HTERT RPE-1 (cell line): ENCODE measurements around the gene TUBB6.

Experiments used
- in situ Hi-C: fragments of 300-500 bp; cut with MboI; formaldehyde crosslinking; loops from 4 replicates; pipeline ENCODE4 v1.14.3; 2020; ENCODE audit warnings: low sequenced_read_pairs

TUBB6 gene

DNA sequence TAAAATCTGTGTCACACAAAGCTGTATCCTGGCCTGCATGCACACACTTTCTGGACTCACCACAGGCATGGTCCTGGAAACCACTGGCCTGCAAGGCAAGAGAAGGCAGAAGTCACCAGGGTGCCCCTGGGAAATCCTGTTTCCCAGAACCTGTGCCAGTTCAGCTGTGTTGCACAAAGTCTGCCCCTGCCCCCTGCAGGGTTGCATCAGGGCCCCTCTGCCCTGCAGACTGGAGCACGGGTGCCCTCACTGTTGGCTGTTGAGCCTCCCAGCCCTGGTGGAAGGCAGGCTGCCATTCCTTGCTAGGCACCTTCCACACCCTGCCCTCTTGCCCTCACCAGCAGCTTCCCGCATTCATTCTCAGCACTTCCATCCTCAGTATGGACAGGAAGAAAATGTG lies 18.0 kb upstream of the TUBB6 start:
- in situ Hi-C loops, result no loop called here

DNA sequence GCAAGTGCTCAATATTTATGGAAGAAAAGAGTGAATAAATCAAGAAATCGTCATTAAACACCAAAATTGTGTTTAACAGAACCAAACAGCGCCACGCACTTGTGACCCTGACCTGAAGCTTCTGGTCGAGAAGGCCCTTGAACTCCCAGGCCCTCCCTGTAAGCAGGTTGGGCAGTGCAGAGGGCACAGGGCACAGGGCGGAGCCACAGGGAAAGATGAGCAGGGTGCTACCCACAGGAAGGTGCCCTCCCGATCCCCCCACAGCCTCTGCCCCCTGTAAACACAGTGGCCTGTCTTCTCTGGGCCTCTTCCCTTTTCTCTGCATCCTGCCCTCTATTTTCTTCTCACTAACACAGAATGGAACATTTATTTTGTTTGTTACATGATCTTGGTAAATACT lies 16.9 kb upstream of the TUBB6 start:
- in situ Hi-C loops, result no loop called here

DNA sequence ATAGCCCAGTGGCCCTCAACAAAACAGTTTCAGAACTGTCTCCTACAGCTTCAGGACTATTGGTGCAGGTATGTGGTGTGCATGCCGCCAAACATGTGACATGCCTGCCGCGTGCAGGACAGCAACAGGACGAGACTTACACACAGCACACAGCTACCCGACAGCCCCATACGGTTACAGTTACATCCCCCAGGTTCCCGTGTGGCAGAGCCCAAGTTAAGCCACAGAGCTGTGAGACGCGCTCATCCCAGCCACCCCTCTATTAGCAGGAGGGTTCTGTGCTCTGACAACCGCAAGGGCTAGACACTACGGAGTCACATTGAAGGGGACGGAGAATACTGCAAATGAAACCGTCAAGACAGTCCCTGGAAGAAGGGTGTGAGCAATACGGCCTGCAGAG lies 16.4 kb upstream of the TUBB6 start:
- in situ Hi-C loops, result no loop called here

DNA sequence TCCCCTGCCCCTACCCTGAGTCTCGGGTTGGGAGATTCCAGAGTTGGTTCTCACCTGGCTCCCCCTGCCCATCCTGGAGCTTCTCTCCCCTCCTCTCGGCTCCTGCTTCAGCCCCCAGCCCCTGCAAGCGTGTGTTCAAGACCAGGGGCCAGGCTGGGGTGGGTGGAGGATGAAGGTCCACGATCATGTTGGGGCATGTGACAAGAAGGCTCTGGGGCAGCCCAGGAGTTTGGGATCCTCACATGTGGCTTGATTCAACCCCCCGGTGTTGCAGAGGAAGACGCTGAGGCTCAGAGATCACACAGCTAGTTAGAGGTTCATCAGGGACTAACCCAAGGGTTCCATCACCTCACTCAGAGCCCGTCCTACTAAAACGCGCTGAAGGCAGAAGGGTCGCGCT lies 14.2 kb upstream of the TUBB6 start:
- in situ Hi-C loops, result no loop called here

DNA sequence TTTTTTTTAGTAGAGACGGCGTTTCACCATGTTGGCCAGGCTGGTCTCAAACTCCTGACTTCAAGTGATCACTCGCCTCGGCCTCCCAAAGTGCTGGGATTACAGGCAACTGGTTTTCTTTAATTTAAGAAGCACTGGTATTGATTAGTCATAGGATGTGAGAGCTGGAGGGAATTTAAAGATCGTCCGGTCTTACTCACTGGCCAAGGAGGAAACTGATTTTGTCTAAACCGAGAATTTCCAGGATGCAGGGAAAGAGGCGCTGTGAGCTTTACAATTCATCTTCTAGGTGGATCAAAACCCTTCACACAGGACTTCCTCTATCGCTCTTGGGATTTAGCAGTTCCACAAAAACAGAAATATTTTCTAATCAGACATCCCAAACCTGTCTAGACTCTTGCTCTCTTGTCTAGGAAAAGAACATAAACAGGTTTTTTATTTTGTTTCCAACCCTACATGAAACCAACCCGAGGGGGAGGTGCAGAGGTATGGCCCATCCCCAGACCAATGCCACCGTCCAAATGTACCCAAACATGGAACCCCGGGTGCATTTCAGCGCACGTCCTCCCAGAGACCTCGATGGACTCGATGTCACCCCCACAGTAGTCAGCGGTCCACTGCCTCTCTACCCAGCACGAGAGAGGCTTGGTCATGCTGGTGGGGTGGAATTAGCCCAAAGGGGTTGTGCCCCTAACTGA lies 12.5 kb upstream of the TUBB6 start:
- in situ Hi-C loops, result no loop called here

DNA sequence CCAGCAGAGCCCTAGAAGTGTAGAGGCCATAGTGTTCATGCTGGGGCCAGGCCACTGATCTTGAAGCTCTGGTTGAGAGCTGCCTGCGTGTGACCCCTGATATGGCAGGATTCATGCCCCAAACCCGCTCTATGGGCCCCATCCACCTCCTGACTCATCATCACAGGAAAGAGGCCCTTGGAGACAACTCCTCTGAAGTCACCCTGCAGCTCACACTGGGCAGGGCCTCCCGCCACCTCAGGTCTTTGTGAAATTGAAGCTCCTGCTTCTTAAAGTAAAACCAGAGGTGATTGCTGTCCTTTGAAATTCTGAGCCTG lies 12.0 kb upstream of the TUBB6 start:
- in situ Hi-C loops, result no loop called here

DNA sequence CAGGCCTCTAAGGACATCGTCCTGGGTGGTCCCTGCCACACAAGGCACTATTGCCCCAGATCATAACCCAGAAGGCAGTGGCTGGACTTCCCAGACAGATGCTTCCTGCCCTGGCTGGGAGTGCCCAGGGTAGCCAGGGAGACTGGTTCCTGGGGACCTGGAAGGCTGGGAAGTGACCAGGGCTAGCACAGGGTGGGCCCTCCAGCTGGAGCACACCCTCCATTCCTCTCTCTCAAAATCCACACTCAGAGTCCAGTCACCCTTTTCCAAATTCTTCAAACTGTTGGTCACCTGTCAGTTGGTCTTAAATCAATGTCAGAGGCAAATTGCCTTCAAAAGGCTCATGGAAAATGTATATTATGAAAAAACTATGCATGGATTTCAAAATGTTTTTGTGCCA lies 11.6 kb upstream of the TUBB6 start:
- in situ Hi-C loops, result no loop called here

DNA sequence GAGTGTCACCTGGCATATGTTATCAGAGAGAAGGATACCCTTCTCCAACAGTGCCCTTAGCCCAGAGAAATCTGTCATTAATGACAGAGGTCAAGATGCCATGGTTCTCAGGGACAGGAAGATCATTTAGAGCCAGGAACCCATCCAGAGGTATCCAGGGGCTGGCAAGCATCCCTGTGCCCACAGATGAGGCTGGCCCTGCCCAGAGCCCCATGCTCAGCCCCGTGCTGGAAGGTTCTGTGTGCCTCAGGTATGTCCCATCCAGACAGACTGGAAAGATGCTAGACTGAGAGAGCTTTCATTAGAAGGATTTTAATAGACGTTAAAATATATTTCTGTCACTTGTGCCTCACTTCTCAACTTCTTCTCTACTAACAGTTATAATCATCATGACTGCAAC lies 8.2 kb upstream of the TUBB6 start:
- in situ Hi-C loops, result no loop called here

DNA sequence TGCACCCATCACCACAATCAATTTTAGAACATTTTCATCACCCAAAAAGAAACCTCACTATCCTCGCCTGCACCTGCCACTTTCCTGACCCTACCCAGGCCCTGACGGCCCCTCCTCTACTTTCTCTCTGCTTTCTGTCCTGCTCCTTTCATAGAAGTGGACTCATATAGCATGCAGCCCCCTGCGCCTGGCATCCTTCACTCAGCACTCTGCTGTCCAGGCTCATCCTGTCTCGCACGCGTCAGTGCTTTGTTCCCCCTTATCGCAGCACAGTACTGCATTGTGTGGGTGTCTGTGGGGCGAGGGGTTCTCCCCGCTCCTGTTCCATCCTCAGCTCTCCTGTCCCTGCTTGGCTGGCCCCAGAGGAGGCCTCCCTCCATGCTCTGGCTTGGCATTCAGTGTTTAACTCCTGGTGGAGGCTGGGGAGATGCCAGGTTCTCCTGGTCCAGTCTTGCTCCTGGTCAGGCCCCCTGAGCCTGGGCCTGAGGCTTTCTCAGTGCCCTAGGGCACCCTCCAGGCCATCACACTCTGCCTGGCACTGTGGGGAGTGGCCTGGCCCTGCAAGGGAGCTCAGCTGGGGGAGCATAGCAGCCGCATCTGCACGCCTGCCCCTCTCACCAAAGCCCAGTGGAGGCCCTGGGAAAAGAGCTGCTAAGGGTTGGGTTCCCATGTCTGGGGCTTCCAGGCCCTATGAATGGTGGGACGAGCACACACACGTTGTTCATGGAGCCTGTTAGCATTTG lies 6.6 kb upstream of the TUBB6 start:
- in situ Hi-C loops, result no loop called here

DNA sequence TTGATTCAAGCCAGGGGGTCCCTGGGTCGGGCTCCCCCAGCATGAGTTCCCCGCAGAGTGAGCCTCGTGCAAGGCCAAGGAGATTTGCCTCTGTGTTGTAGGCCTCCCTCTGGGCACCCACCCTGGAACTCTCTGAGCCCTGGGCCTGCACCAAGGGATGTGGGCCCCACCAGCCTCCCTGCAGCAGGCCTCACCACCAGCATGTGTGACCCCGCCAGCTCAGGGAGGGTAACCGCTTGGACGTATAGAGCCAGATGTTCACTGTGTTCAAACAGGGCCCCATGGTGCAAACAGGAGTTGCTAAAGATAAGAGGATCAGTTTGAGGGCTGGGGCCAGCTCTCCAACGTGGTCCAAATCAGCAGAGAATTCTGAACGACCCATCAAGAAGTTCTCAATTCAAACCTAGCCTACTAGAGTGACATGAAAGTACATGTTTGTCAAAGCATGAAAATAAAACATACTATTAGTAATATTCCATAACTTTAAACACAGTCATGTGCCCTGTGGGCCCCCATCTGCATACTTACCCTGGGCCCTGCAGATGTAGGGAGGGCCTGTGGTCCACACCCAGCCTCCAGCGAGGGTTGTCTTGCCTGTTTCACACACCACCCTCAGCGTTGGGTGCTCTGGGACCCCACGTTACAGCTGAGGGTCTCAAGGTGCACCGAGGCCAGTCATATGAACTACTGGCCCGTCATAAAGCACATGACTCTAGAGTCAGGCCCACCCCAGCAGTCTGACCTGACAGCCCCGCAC lies 5.5 kb upstream of the TUBB6 start:
- in situ Hi-C loops, result no loop called here

DNA sequence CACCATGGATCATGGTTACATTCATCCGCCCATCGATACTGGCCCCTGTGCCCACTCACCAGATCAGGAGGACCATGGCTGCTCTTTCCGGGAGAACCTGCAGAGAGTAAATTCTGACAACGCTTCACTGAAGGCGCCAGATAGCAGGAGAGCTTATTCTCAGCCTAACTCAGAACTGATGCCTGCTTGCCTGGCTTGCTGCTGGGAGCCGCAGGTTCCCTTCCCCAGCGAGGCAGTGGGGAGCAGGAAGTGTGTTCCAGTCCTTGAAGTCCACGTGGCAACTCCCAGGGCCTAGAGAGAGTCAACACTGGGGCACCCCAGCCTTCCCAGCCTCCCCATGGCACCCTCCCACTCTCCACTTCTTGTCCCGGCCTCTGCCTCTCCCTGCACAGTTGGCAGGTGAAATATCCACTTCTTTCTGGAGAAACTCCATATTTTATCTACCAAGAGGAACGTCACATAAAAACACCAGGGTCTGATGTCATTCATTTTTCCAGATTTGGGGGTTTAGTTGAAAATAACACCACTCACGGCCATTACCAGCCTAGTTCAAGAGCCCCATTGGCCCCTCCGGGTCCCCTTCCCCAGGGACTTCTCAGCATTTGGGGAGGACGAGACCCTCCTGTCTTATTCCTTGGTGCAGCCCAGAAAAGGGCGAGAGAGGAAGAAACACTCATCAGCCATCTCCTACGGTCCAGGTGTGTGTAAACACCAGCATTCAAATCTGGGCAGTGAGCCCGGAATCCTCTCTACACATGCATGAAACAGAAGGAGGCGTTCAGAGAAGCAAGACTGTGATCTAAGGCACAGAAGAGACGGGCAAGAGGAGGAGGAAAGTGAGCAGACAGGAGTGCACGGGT lies 3.5 kb upstream of the TUBB6 start:
- in situ Hi-C loops, result no loop called here

DNA sequence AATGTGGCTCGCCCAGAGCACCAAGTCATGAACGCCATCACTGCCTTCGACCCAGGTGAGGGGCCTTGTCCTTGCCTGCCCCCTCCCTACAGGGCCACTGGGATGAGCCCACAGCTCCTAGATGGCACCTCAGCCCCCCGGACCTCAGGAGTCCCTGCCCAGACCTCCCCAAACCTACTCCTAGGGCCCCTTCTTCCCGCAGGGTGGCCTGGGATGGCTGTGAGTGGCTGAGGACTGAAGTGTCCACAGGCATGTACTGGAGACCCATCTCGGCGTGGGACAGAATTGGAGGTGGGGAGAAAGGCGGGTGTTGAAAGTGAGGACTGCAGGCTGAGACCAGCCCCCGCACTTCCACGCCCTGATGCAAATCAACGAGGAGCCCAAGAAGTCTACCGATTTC lies 2.8 kb upstream of the TUBB6 start:
- in situ Hi-C loops, result no loop called here

DNA sequence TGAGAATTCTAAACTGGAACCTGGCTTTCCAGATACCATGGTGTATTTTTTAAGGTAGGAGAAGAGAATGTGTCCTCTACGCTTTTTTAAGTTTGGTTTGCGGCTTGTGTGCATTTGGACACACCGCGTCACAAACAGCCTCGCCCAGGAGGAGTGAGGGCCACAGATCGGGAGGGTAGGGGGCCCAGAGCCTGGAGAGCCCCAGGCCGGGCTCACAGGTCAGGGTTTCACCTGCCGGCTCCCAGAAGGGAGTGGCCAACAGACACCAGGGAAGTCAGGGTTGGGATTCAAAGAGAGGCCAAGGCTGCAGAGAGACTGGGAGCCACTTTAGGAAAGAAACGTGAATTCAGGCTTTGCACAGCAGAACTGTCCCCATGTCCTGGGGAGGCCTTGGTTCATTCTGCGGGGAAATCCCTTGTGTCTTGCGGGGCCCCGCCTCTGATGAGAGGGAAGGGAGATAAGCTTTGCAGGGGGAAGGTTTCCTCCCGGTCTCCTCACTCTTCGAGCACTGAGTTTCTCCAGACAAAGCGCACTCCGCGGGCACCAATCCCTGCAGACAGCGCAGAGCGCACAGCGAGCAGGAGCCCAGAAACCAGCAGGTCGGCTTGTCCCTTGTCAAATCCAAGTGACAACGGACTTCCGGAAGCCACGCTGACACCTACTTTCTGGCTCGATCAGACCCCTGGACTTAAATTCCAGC lies 2.0 kb upstream of the TUBB6 start:
- in situ Hi-C loops, result no loop called here

DNA sequence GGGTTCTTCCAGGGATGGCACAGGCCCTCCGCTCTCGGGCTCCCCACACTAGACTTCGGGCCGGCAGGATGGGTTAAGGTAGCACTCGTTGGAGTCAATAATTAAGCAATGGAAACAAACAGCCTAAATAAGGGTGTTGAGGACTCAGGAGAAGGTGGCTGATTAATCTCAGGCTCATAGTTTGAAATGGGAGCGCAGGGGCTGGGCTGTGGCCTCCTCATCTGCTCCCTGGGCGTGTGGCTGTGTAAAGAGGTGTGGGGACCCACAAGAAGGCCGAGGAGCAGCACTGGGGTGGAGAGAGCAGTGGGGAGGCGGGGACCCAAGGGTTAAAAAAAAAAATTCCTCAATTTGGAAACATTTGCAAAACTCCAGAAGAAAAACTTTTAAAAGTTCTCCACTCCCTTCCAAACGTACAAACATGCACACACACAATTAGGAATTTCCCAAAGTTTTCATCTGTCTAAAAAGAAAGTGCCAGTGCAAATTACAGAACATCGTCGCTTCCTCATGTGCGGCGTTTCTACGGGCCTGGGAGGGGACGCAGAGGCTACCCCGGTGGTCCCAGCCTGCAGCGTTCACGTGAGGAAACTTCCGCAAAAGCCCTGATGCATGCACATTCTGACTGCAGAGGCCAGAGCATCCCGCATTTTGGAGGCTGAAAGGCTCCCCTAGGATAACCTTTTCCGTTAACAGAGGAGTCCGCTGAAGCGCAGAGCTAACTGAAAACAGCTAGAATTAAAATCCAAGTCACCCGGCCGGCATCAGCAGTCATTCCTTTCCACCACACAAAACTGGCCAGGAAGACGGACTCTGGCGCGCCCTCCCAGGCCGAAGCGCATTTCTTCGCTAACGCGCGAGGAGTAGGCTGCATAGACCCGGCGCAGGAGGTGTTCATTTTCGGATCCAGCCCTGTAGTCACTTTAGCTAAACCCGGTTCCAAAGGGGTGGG lies 1.0 kb upstream of the TUBB6 start:
- in situ Hi-C loops, result no loop called here

DNA sequence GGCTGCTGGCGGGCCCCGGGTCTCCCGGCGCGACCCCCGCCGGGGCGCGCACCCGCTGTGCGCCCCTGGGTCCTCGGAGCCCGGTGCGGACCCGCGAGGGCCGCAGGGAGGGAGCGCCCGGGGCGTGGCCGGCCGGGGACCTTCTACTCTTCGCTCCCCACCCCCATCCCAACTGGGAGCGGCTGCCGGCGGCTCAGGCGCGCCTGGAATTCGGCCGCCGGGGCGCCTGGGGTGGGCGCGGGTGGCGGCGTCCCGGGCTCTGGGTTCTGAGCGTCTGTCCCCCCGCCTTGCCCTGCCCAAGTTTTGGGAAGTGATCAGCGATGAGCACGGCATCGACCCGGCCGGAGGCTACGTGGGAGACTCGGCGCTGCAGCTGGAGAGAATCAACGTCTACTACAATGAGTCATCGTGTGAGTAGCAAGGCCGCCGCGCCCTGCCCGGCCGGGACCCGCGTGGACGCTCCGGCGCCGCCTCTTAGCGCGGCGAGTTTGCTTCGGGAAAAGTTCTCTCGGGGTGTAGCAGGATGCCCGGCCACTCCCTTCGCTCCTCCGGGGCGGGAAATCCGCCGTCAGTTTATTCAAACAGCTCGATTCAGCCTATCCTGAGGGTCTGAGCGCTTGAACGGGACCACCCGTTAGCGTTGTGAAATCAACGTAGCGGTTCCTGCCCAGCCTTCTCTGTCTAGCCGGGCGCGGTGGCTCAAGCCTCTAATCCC lies 502 bp downstream of the TUBB6 start:
- in situ Hi-C loops, result no loop called here

DNA sequence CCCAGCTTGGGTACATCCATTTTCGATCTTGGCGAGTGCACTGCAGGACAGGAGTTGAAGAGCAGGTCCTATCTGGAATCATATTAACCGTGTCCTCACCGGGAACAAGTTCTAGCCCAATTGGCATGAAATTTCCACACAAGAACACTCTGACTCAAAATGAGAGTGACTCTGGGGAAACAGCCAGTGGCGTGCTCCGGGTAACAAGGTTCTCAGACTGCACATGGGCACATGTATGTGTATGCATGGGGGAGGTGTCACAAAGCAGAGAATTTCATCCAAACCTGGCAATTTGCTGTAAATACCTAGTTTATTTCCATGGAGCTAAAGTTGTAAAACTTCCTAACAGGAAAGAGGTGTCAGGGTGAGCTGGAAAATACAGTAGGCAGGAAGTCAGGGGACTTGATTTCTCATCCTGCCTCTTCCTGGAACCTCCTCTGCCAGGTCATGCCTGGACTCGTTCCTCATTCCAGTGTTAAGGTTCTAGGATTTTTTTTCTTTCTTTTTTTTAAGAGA lies 1.7 kb downstream of the TUBB6 start:
- in situ Hi-C loops, result no loop called here

DNA sequence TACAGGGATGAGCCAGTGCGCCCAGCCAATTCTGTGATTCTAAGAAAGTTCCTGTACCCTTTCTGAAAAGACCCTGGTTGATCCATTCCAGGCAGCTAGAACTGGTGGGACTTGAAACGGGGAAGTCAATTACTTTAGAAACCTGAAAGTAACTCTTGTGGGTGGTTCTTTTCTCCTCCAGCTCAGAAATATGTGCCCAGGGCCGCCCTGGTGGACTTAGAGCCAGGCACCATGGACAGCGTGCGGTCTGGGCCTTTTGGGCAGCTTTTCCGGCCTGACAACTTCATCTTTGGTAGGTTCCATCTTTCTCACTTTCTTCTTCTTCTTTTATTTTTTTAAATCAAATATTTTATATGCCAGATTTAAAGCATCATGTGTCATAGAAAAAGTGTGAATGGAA lies 2.7 kb downstream of the TUBB6 start:
- in situ Hi-C loops, result no loop called here

DNA sequence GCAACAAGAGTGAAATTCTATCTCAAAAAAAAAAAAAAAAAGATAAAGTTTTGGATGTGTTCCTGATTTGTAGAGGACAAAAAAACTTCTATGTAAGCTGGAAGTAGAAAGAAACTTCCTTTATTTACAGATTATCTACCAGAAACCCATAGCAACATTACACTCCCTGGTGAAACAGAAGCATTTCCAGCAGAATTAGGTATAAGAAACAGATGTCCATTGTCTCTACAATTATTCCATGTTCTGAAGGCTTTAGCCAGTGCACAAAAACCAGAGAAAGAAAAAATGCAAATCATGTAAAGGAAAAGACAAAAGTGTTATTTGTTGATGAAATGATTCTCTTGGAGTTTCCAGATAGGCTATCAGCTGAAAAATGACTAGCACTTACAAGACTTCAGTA lies 4.9 kb downstream of the TUBB6 start:
- in situ Hi-C loops, result no loop called here
